Esophagus squamous epithelium (tissue), 4 donors: ENCODE data around the gene CDH11.

Source experiments
- POLR2A ChIP-seq, 4 donors: fragments of 450-650 bp; IDR thresholded peaks; one replicate each; pipeline ENCODE4 v1.6.1; 2017; ENCODE audit warnings: antibody characterized with exemption in 4 of 4, mild to moderate bottlenecking in 4 of 4, moderate library complexity in 3 of 4
- TF ChIP-seq, protein P1 (sequence below), 6 experiments: fragments of 450-650 bp in 4 of 6; fragments of 200-600 bp in 2 of 6; sonication (generic) in 2 of 6; IDR thresholded peaks; one replicate each; pipeline ENCODE4 v1.5.1; 2016 to 2019; ENCODE audit warnings: antibody characterized with exemption in 6 of 6, mild to moderate bottlenecking in 4 of 6, moderate library complexity in 4 of 6

DNA sequence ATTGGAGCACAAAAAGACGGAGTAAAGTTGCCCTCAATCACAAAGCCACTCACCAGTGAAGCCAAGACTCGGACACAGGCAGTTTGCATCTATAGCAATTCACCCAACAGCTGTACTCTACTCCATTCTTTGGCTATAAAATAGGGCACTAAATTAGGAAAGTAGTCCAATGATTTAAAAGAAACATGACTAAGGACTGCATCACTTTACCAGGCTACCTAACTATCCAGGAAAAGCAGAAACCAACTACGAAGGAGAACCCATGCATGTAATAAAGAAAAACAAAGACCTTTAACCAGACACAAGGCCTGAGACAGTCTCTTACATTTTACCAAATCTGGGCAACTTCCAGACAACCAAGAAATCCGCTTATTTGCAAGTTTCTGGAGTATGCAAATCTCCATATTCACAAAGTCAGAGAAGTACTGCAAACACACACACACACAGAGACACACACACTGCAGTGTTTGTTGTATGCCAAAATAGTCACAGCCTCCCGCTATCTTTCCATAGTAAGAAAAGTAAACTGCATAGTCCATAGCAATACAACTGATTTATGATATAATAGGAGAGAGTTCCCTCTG is 59.8 kb downstream of the CDH11 start:
- no peak for TF ChIP-seq POLR2A (IDR thresholded peaks at IDR 0.05)
- TF ChIP-seq, protein P1, sequence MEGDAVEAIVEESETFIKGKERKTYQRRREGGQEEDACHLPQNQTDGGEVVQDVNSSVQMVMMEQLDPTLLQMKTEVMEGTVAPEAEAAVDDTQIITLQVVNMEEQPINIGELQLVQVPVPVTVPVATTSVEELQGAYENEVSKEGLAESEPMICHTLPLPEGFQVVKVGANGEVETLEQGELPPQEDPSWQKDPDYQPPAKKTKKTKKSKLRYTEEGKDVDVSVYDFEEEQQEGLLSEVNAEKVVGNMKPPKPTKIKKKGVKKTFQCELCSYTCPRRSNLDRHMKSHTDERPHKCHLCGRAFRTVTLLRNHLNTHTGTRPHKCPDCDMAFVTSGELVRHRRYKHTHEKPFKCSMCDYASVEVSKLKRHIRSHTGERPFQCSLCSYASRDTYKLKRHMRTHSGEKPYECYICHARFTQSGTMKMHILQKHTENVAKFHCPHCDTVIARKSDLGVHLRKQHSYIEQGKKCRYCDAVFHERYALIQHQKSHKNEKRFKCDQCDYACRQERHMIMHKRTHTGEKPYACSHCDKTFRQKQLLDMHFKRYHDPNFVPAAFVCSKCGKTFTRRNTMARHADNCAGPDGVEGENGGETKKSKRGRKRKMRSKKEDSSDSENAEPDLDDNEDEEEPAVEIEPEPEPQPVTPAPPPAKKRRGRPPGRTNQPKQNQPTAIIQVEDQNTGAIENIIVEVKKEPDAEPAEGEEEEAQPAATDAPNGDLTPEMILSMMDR (IDR thresholded peaks at IDR 0.05): no peak
